HG03045 (cell line): ENCODE measurements around the gene INF2.
"Not testable (repeated sequence)": the region's sequence is repeated elsewhere in the genome, so short reads cannot be mapped to it uniquely, and the experiment has no call there.

ENCODE experiments used
- ATAC-seq: cut with Tn5 transposase; IDR thresholded peaks from one replicate; pipeline ENCODE4 v1.9.1; 2021; ENCODE audit warnings: mild to moderate bottlenecking, moderate library complexity; ENCODE audit not compliant: unreplicated experiment

Gene INF2

DNA sequence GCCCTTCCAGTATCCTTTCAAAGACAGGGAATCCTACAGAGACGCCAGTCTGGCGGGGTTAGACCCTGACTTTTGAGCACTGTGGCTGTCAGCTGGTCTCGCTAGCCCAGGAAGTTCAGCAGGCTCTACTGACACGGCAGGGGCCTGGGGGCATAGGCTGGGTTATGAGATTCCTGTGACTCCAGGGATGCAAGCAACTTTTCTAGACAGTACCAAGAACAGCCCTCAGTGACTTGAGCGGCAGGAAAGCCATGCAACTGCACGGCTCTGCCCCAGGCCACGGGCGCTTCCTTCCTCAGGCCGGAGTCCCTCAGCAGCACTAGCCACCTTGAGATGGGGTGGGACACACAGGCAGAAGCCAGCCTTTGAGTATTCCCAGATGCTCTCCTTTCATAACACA lies 58.5 kb downstream of the INF2 start:
- no peak for ATAC-seq

DNA sequence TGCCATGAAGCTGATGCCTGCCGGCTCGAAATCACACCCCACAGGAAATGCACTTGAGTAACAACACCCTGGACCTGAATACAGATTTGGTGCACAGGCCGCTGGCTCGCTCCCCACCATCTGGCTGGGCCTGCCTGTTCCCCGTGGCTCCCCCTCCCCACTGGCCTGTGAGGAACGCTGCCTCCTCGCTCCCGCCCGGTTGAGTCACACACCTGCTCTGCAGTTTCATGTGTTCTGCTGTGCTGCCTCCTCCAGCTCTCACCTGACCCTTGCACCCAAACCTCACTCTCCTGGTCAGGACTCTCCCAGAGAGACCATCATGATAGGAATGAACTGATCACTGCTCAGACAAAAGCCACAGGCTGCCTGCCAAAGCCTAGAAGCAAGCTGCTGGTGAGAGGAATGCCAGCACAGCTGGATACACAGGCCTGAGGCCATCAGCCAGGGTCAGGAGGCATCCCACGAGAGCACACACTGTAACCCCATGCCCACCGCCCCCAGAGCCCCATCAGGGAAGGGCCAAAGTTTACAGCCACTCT lies 59.8 kb downstream of the INF2 start:
- no peak for ATAC-seq

DNA sequence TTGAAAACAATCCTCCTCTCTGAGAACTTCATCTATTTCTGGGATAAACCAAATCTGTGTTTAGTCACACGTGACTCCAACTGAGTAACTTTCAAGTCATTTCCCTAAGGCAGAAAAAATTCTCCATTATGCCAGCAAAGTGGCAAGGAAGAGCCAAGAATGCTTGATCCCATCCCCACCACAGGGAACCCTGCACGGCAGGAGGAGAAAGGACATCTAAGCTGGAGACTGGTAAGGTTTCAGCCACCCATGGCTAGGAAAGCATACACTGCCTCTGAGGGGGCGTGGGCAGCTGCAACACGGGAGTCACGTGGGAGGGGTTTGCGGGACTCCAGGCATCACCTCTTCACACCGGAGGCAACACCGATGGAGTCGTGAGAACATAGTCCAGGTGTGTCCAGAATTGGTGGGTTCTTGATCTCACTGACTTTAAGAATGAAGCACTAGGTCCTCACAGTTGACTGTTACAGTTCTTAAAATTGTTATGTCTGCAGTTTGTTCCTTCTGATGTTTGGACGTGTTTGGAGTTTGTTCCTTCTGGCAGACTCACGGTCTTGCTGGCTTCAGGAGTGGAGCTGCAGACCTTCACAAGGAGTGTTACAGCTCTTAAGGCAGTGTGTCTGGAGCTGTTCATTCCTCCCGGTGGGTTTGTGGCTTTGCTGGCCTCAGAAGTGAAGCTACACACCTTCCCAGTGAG lies 60.8 kb downstream of the INF2 start:
- ATAC-seq = no peak

DNA sequence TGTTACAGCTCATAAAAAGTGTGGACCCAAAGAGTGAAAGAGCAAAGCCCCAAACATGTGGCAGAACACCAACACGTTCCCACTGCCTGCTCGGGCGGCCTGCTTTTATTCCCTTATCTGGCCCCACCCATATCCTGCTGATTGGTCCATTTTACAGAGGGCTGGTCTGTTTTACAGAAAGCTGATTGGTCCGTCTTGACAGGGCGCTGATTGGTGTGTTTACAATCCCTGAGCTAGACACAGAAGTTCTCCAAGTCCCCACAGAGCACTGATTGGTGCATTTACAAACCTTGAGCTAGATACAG lies 61.3 kb downstream of the INF2 start:
- not testable (repeated sequence) for ATAC-seq

DNA sequence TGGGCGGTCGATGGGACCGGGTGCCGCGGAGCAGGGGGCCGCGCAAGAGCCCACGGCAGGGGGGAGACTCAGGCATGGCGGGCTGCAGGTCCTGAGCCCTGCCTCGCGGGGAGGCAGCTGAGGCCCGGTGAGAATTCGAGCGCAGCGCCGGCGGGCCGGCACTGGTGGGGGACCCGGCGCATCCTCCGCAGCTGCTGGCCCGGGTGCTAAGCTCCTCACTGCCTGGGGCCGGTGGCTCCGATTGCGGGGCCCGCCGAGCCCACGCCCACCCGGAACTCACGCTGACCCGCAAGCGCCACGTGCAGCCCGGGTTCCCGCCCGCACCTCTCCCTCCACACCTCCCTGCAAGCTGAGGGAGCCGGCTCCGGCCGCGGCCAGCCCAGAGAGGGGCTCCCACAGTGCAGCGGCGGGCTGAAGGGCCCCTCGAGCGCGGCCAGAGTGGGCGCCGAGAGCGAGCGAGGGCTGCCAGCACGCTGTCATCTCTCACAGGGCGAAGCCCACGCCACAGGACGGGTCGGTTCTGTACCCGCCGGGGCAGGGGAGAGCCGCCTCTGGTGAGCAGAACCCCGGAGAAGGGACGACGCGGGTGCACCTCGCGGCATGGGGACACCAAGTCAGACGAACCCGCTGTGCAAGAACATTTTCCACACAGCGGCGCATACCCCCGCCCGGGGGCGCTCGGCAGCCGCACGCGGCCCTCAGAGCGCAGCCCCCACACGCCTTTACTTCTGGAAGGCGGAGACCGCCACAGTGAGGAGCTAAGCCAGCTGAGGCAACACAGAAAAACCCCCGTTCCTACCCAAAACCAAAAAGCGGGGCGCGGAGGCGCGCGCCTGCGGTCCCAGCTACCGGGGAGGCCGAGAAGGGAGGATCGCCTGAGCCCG lies 62.4 kb downstream of the INF2 start:
- no peak for ATAC-seq

DNA sequence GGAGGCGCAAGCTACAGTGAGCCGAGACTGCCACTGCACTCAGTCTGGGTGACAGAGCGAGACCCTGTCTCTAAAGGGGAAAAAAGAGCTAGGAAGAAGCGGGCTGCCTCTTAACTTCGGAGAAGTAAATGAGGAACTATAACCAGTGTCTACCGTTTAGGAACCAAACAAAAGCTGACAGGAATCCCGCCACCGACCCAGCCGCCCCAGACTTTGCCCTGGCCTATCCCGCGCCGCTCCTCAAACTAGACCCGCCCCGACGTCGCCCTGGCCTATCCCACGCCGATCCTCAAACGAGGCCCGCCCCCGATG lies 63.0 kb downstream of the INF2 start:
- peak; percentile 1 for ATAC-seq

DNA sequence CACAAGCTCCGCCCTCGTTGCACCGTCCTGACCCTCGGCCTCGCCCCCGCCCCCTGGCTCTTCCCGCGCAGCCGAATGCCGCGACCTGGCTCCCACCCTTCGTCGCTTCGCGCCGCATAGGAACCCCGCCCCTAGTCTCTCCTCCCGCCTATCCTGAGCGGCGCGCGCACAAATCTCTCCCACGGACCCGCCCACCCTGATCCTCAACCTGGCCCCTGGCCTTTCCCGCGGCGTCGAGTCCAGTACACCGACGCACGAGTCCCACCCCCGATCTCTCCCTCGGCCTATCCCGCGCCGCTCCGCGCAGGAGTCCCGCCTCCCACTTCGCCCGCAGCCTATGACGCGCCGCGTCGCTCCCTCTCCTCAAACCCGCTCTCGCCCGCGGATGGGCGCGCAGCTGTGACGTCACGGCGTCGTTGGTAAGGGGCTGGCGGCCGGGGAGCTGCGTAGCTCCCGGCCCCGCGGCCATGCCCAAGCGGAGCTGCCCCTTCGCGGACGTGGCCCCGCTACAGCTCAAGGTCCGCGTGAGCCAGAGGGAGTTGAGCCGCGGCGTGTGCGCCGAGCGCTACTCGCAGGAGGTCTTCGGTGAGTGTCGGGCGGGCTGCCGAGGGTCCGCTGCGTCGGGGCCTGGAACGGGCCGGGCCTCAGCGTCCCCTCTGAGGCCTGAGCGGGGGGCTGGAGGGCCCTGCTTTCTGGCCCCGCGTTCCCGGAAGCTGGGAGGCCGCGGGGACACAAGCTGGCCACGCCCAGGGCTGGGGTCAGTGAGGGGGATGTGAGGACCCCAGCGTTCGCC lies 63.5 kb downstream of the INF2 start, which contains the start of gene SIVA1:
SIVA1 (plus strand) TSS at position 413 of the 793 bp plus-strand sequence; CDS start at position 468, 55 bp downstream.
- ATAC-seq = peak; percentile 86

DNA sequence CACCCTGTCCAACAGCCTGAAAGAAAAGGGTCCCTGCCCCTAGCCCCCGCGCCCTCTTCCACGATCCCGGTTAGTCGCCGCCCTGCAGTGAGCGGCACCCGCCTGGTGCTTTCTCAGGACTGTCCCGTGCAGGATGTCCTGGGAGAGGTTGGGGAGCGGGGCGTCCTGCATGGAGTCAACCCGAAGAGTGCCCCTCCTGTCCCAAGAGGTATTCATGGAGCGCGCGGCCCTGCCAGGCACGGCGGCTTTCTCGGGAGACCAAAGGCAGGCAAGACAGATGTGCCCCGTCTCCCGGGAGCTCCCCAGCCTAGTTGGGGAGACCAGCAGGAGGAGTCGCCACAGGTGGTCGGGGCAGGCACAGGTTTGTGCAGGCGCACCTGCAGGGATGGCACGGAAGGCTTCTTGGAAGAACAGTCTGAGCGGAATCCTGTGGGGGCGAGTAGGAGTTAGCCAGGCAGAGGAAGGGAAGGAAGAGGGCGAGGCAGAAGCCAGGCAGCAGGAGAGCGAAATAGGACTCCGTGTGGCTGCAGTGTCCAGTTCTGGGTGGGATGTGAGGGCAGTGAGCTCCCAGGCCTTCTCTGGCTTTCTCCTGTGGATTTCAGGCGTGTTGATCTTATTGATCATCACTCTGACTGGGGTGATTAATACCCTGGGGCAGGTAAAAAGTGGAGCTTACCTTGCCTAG lies 64.3 kb downstream of the INF2 start:
- no peak for ATAC-seq

DNA sequence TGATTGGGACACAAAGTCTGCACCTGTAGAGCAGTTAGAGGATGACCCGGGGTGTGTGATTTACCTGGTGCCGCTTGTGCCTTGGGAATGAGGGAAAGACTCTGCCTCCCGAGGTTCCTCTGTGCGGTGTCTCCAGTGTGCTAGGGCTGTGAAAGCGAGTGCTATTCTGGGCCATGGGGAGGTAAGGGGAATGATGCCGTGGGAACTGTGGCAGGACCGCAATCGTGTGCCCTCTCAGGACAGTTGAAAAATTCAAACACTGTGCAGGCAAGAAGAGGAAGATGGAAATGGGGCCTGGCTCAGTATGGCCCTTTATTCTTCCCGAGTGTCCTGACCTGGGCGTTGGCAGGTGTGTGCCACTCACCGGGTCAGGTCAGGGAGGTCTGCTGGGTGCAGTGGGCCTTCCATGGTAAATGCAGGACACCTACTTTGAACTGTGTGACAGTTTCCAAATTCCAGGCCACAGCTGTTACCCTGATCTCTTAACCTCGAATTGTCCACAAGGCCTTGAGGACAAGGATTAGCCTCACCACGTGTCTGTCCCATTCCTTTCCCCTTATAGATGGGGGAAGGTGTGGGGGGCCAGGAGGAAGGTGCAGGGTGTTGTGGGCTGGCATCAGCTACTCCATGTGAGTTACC lies 64.9 kb downstream of the INF2 start:
- ATAC-seq = no peak

DNA sequence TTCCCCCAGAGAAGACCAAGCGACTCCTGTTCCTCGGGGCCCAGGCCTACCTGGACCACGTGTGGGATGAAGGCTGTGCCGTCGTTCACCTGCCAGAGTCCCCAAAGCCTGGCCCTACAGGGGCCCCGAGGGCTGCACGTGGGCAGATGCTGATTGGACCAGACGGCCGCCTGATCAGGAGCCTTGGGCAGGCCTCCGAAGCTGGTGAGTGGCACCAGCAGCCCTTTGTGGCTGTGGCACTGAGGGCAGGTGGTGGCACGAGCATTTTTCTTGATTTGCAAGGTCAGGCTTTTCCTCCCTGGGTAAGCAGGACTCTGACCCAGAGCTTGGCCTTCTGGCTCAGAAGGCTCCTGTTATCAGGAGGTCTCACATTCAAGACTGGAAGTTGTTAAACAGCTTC lies 66.2 kb downstream of the INF2 start:
- no peak for ATAC-seq

DNA sequence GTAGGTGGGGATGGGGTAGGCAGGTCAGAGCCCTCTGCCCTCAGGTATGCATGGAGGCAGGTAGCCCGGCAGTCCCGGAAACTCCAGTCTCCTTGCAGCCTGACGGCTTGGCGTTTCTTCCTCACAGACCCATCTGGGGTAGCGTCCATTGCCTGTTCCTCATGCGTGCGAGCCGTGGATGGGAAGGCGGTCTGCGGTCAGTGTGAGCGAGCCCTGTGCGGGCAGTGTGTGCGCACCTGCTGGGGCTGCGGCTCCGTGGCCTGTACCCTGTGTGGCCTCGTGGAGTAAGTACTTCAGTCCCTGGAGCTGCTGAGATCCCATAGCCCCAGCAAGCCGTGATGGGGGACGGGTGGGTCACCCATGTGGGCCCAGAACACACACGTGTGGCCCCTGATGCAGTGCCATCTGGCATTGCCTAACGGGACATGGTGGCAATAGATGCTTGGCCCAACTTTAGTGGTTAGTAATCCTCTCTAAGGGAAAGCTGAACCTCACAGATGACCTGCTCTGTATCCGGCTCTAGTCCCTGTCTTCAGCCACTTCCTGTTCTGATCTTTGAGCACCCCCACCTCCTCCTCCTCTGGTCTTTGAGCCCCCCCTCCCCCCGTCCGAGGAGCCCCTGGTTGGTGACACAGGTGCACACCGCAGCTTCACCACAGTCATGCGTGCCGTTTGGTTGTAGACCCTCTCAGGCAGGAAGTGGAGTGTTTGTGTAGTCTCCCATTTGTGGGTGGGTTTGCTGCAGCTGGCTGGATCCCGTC lies 67.2 kb downstream of the INF2 start:
- ATAC-seq = no peak

DNA sequence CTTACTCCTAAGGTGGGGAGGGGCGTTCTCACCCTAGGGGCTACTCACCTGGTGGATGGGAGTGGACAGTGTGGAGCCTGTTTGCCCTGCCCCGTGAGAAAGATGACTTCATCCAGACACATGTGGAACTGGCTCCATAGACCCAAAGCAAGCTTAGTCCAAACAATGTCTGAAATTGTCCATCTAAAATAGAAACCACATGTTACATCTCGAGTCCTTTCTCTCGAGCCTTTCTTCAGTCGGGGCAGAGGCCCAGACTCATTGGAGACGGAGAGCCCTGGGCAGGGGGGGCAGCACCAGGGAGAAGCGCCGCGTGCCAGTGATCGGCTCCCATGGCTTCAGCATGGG lies 67.8 kb downstream of the INF2 start:
- ATAC-seq = no peak

DNA sequence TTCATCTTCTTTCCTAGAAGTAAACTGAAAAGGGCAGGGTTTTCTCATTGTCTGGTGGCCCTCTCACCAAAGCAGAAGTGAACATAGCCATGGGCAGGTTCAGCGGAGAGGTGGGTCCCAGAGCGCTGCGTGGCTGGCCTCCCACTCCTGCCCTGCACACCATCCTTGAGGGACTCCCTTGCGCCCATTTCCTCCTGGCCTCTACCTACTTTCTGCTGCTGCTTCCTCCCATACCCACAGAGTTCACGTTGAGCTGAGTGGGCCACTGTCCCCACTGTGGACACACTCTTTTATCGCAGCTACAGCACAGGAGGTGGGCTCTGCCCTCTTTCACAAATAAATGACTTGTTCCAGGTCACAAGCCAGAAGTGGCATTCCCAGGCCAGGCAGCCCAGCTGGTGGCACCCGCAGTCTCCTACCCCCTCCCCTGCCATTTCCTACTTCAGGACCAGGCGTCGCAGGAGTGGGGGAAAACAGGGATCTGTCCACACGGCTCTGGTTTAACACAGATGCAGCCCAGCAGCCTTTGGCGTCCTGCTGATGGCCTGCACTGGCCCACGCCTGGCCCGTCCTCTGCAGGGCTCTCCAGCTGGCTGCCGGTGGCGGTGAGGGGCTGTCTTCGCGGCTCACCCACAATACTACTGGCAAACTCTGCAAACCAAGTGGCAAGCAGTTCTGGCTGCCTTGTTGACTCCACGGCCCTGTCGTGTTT lies 68.4 kb downstream of the INF2 start:
- no peak for ATAC-seq

DNA sequence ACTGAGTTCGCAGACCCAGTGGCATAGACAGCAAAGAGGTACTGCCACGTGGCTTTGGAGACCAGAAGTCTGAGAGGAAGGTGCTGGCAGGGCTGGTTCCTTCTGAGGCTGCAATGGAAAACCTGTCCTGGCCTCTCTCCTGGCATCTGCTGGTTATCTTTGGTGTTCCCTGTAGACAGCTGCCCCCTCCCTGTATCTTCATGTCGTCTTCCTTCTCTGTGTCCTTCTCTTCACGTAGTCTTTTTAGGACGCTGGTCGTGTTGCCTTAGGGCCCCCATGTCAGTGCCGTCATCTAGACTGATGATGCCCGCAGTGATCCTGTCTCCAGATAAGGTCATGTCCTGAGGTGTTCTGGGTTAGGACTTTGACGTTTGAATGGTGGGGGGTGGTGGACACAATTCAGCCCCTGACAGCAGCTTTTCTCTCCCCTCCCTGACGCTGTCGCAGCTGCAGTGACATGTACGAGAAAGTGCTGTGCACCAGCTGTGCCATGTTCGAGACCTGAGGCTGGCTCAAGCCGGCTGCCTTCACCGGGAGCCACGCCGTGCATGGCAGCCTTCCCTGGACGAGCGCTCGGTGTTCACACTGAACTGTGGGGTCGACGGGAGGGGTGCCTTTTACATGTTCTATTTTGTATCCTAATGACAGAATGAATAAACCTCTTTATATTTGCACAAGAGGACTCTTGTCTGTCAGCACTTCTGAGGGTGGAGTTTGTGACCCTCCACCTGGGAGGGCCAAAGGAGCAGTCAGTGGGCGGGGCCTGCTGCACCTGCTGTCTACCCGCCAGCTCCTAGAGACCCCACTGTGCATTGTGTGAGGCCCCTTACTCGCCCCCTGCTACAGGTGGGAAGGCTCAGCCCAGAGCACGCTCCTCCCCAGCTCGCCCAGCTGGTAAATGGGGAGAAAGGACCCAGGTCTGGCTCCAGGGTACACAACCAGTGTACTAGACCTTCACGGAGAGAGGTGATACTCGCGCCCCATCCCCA lies 69.9 kb downstream of the INF2 start:
- no peak for ATAC-seq

DNA sequence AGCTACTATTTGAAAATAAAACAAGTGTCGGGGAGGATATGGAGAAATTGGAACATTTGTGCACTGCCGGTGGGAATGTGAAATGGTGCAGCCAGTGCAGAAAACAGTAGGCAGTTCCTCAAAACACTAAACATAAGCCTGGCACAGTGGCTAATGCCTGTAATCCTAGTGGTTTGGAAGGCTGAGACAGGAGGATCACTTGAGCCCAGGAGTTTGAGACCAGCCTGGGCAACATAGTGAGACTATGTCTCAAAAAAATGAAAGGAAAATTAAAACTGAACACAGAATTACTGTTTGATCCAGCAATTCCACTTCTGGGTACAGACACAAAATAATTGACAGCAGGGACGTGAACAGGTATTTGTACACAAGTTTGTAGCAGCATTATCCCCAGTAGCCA lies 76.1 kb downstream of the INF2 start:
- ATAC-seq = no peak

DNA sequence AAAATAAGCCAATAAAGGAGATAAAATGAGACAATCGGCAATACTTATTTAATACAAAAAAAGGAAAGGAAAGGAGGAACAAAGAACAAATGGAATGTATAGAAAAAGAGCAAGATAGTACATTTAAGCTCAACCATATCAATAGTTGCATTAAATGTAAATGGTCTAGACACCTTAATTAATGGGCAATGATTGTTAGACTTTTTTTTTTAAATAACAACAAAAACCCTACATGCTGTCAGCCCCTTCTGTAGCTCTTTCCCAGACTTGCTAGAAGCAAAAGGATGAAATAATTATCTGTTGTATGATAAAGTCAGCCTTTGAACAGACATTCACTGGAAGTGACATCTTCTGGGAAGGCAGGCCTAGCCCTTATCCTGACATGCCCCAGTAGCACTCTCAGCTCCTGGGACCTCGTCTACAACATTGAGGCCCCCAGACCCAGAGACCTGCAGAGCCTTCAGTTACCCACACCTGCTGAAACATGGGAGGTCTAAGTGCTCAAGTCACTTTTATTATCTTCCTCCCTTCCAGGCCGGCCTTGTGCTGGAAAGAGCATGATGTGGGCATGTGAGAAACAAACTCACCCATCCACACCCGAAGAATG lies 76.9 kb downstream of the INF2 start:
- ATAC-seq = no peak

DNA sequence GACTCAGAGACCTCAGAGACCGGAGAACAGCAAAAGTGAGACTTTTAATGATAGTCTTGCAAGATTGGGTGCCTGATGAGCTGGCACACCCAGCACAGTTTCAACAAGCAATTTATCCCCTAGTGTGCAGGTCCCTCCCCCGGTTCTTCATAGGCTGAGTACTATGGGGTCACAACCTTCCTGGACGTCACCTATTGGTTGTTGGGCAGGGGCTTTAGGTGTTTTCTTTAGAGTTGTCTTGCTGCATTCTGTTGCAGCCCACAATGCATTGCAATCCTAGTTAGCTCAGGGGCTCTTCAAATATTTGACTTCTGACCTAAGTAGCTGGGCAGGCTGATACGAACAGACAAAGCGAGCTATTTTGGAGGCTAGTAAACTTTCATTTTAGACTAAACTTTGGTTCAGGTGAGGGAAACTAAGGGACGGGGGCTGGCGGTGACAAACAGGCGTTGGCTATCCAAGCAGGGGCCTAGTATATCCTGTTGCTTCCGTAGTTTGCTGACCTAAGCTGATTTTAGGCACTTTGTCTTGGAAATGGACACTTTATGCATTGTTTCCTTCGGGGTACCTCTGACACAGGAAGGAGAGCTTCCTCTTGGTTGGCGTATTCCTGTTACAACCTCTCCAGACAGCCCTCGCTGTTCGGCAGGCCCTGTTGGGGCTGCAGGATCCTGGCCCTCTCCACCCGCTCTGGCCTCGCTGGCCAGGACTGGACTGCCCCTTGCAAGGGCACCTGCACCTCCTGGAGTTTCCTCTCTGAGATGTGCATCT lies 77.6 kb downstream of the INF2 start:
- no peak for ATAC-seq
